ENCODE results near the gene ENTHD1.

The ENTHD1 gene

DNA sequence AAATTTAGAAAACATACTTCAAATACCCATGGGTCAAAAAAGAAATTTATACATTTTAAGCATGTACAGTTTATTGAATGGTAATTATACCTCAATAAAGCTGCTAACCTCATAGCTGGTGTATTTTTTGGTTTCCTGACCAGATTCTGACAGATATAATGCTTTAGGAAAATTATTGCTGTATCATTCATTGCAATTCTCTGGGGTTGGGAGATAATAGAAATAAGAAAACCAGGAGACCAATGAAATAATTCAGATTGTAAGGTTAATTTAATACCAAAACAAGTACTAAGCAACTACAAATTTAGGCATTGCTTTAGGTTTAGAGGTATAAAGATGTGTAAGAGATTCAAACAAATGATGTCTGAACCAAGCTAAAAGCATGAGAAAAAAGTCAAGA lies 120.1 kb downstream of the ENTHD1 start:
- Histone ChIP-seq H3K4me1 (ENCODE audit: low read depth, poor library complexity, severe bottlenecking) (peaks cover 16% of the 10 kb centered on the region), H2AFZ (ENCODE audit: low read depth) (peak overlapping the region; percentile 32; the same call in 1 of the 2 replicates), H4K20me1 (ENCODE audit: insufficient read depth) (no peaks in the 10 kb centered on the region), H3K36me3 (ENCODE audit: insufficient read depth) (no peaks in the 10 kb centered on the region), H3K79me2 (ENCODE audit: insufficient read depth, low read depth) (no peaks in the 10 kb centered on the region), H3K4me3 (IDR thresholded peaks at IDR 0.05; ENCODE audit: insufficient read depth, low read depth, low read length) (no peak overlapping the region), H3K4me2 (peak overlapping the region; percentile 23; the same call in 1 of the 2 replicates), H3K9ac (no peak overlapping the region), H3K27me3 (ENCODE audit: insufficient read depth, low read depth) (no peaks in the 10 kb centered on the region), H3K27ac (no peak overlapping the region)
- TF ChIP-seq, protein P1, sequence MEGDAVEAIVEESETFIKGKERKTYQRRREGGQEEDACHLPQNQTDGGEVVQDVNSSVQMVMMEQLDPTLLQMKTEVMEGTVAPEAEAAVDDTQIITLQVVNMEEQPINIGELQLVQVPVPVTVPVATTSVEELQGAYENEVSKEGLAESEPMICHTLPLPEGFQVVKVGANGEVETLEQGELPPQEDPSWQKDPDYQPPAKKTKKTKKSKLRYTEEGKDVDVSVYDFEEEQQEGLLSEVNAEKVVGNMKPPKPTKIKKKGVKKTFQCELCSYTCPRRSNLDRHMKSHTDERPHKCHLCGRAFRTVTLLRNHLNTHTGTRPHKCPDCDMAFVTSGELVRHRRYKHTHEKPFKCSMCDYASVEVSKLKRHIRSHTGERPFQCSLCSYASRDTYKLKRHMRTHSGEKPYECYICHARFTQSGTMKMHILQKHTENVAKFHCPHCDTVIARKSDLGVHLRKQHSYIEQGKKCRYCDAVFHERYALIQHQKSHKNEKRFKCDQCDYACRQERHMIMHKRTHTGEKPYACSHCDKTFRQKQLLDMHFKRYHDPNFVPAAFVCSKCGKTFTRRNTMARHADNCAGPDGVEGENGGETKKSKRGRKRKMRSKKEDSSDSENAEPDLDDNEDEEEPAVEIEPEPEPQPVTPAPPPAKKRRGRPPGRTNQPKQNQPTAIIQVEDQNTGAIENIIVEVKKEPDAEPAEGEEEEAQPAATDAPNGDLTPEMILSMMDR (conservative IDR thresholded peaks at IDR 0.05; ENCODE audit: low read depth, low read length): no peak

DNA sequence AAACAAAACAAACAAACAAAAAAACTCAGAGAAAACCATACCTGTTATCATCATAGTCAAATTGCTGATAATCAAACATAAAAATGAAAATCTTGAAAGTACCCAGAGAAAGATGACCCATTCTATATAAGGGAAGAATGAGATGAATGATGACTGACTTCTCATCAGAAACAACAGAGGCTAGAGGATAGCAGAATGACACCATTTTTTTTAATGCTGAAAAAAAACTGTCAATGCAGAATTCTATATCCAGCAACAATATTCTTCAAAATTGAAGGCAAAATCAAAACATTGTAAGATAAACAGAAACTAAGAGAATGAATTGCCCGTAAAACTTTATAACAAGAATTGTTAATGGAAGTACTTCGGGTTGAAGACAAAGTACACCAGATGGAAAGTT lies 122.1 kb downstream of the ENTHD1 start:
- Histone ChIP-seq H4K20me1 (ENCODE audit: insufficient read depth) (no peaks in the 10 kb centered on the region), H2AFZ (ENCODE audit: low read depth) (no peak overlapping the region), H3K36me3 (ENCODE audit: insufficient read depth) (no peaks in the 10 kb centered on the region), H3K79me2 (ENCODE audit: insufficient read depth, low read depth) (no peaks in the 10 kb centered on the region), H3K4me2 (no peak overlapping the region), H3K4me1 (ENCODE audit: low read depth, poor library complexity, severe bottlenecking) (peaks cover 16% of the 10 kb centered on the region), H3K27ac (no peak overlapping the region), H3K4me3 (IDR thresholded peaks at IDR 0.05; ENCODE audit: insufficient read depth, low read depth, low read length) (no peak overlapping the region), H3K9ac (no peak overlapping the region), H3K27me3 (ENCODE audit: insufficient read depth, low read depth) (no peaks in the 10 kb centered on the region)
- TF ChIP-seq, protein P1 (conservative IDR thresholded peaks at IDR 0.05; ENCODE audit: low read depth, low read length): no peak

DNA sequence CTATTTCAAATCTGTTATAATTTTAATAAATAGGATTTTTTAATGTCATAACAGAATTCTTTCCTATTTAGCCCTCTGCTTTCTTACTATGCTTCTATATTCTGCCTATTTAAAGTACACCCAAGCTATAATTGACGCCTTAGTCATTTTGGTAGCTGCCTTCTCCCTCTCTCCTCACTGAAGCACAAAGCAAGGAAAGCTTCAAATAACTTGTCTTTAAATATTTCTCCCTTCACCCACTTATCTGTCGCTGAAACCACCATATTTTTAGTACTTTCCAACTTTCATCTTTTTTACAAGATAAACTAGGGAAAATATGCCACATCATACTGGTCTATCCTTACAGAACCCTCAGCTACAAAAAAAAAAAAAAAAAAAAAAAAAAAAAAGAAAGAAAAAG lies 127.9 kb downstream of the ENTHD1 start:
- Histone ChIP-seq H2AFZ (ENCODE audit: low read depth) (no peak overlapping the region), H3K27me3 (ENCODE audit: insufficient read depth, low read depth) (no peaks in the 10 kb centered on the region), H3K4me1 (ENCODE audit: low read depth, poor library complexity, severe bottlenecking) (no peaks in the 10 kb centered on the region), H3K79me2 (ENCODE audit: insufficient read depth, low read depth) (no peaks in the 10 kb centered on the region), H3K4me2 (no peak overlapping the region), H3K4me3 (IDR thresholded peaks at IDR 0.05; ENCODE audit: insufficient read depth, low read depth, low read length) (no peak overlapping the region), H4K20me1 (ENCODE audit: insufficient read depth) (no peaks in the 10 kb centered on the region), H3K27ac (no peak overlapping the region), H3K36me3 (ENCODE audit: insufficient read depth) (no peaks in the 10 kb centered on the region), H3K9ac (no peak overlapping the region)
- TF ChIP-seq, protein P1 (conservative IDR thresholded peaks at IDR 0.05; ENCODE audit: low read depth, low read length): no peak

DNA sequence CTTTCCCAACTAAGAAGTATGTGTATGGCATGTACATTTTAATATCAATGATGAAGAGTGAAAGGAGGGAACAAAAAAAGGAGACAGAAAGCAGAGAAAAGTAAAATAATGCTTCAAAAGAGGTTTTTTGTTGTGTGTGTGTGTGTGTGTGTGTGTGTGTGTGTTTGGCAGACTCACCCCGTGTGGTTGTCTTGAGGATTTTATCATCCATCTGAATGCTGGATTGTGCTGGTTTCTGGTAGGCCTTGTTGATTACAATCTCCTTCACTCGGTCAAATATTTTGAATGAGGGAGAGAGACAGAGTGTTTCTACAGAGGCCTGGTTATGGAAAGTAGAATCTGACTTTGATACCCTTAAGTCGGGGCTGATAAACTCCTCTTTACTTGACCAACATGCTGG lies 128.5 kb downstream of the ENTHD1 start:
- Histone ChIP-seq H3K27me3 (ENCODE audit: insufficient read depth, low read depth) (no peaks in the 10 kb centered on the region), H2AFZ (ENCODE audit: low read depth) (no peak overlapping the region), H3K4me1 (ENCODE audit: low read depth, poor library complexity, severe bottlenecking) (no peaks in the 10 kb centered on the region), H3K4me3 (IDR thresholded peaks at IDR 0.05; ENCODE audit: insufficient read depth, low read depth, low read length) (no peak overlapping the region), H3K79me2 (ENCODE audit: insufficient read depth, low read depth) (no peaks in the 10 kb centered on the region), H4K20me1 (ENCODE audit: insufficient read depth) (no peaks in the 10 kb centered on the region), H3K36me3 (ENCODE audit: insufficient read depth) (no peaks in the 10 kb centered on the region), H3K9ac (no peak overlapping the region), H3K27ac (no peak overlapping the region), H3K4me2 (no peak overlapping the region)
- TF ChIP-seq, protein P1 (conservative IDR thresholded peaks at IDR 0.05; ENCODE audit: low read depth, low read length): no peak
